ENCODE measurements around the gene MAGEL2. TPM values are rescaled to one million over a fixed set of nuclear protein-coding genes. Genes with fewer than 3 reads are reported as not detected.
A peak's percentile ranks its signal among the peaks of the same experiment; 100 is the strongest.

The MAGEL2 gene
- total and polyA plus RNA-seq, 2 donors from 2014 or later: 0.06 TPM; not detected in 1

DNA sequence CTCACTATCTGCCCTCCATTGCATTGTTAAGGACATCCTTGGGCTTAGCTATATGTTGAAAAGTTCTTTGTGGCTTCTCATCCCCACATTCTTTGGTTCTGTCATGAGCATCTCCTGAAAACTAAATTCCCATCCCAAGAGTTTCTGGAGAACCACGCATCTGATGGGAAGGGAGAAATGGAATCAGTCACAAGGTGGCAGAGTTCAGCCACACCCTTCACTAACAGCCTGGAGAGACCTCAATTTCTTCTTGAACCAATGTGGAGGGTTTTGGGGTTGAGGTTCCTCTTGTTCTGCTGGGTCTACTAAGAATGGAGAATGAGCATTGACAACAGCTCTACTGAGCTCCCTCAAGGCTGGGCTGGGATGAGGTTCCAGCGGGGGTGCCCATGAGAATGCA is 15.6 kb upstream of the MAGEL2 start:
- Histone ChIP-seq H3K4me1 (ENCODE audit: control insufficient read depth in 2 of 3, insufficient read depth in 2 of 3, low read depth in 1 of 3, low read length in 3 of 3) (no peaks in the 10 kb centered on the region), H3K9me3 (ENCODE audit: control insufficient read depth in 2 of 3, insufficient read depth in 1 of 3, low read length in 3 of 3) (no peaks in the 10 kb centered on the region), H3K36me3 (ENCODE audit: control insufficient read depth in 2 of 3, insufficient read depth in 3 of 3, low read length in 3 of 3) (no peaks in the 10 kb centered on the region), H3K27ac (ENCODE audit: low read depth in 2 of 2, low read length in 2 of 2) (no peak overlapping the region), H3K9ac (ENCODE audit: low read length in 3 of 3) (no peak overlapping the region), H3K27me3 (ENCODE audit: control insufficient read depth, insufficient read depth, low read length) (no peaks in the 10 kb centered on the region), H3K4me3 (ENCODE audit: low read length in 3 of 3) (no peak overlapping the region)
- FAIRE-seq: no peak
- DNase-seq: no peak
- intact Hi-C loops (cut with DNase I): no loop called here
- TF ChIP-seq CTCF (IDR thresholded peaks at IDR 0.05; ENCODE audit: borderline replicate concordance, extremely low read depth, insufficient read depth): no peak

DNA sequence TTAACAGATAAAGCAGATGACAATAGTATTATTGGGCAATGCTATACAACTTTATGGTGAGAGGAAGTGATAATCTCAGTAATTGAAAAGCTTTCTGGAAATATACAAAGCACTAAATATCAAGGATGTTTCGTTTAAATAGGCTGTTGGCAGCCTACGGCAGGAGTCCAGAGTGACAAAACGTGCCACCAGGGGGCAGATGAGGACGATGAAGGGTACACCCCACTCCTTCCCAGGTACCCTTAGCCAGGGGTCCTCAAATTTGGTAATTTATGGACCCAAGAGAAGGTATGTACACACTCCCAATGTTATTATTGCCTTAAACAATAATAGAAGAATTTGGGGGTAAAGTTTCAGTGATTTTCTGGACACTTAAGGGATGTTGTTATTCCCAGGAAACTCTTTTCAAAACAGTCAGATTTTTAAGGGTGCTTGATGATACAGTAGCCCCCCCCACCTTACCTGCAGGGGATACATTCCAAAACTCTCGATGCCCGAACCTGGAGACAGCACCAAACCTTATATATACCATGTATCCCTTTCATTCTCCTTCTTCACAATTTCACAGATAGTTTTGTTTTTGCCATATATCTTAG is 1.4 kb upstream of the MAGEL2 start:
- Histone ChIP-seq H3K27me3 (ENCODE audit: control insufficient read depth, insufficient read depth, low read length) (no peaks in the 10 kb centered on the region), H3K9me3 (ENCODE audit: control insufficient read depth in 2 of 3, insufficient read depth in 1 of 3, low read length in 3 of 3) (no peaks in the 10 kb centered on the region), H3K4me1 (ENCODE audit: control insufficient read depth in 2 of 3, insufficient read depth in 2 of 3, low read depth in 1 of 3, low read length in 3 of 3) (no peaks in the 10 kb centered on the region), H3K36me3 (ENCODE audit: control insufficient read depth in 2 of 3, insufficient read depth in 3 of 3, low read length in 3 of 3) (no peaks in the 10 kb centered on the region), H3K9ac (ENCODE audit: low read length in 3 of 3) (no peak overlapping the region), H3K4me3 (ENCODE audit: low read length in 3 of 3) (no peak overlapping the region), H3K27ac (ENCODE audit: low read depth in 2 of 2, low read length in 2 of 2) (no peak overlapping the region)
- FAIRE-seq: no peak
- TF ChIP-seq CTCF (IDR thresholded peaks at IDR 0.05; ENCODE audit: borderline replicate concordance, extremely low read depth, insufficient read depth): peak; percentile 35
- DNase-seq: peak in 4 of 5 donors; percentile 24 to 59 (median 42)
- intact Hi-C loops (cut with DNase I): no loop called here

DNA sequence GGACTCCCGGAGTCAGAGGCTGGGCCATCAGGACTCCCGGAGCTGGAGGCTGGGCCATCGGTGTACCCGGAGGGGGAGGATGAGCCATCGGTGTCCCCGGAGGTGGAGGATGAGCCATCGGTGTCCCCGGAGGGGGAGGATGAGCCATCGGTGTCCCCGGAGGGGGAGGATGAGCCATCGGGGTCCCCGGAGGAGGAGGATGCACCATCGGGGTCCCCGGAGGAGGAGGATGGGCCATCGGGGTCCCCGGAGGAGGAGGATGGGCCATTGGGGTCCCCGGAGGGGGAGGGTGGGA is 719 bp downstream of the MAGEL2 start:
- no peak overlapping the region for H3K4me3 ChIP-seq (ENCODE audit: low read length in 3 of 3)
- no peaks in the 10 kb centered on the region for H3K9me3 ChIP-seq (ENCODE audit: control insufficient read depth in 2 of 3, insufficient read depth in 1 of 3, low read length in 3 of 3)
- no peak overlapping the region for H3K9ac ChIP-seq (ENCODE audit: low read length in 3 of 3)
- H3K36me3 ChIP-seq (ENCODE audit: control insufficient read depth in 2 of 3, insufficient read depth in 3 of 3, low read length in 3 of 3): no peaks in the 10 kb centered on the region
- TF ChIP-seq CTCF (IDR thresholded peaks at IDR 0.05; ENCODE audit: borderline replicate concordance, extremely low read depth, insufficient read depth): no peak
- no peaks in the 10 kb centered on the region for H3K27me3 ChIP-seq (ENCODE audit: control insufficient read depth, insufficient read depth, low read length)
- no peak overlapping the region for H3K27ac ChIP-seq (ENCODE audit: low read depth in 2 of 2, low read length in 2 of 2)
- intact Hi-C loops (cut with DNase I): no loop called here
- FAIRE-seq: no peak
- DNase-seq: peak in 1 of 5 donors; percentile 56
- no peaks in the 10 kb centered on the region for H3K4me1 ChIP-seq (ENCODE audit: control insufficient read depth in 2 of 3, insufficient read depth in 2 of 3, low read depth in 1 of 3, low read length in 3 of 3)

All from kidney (tissue), 14 donors.